Epidermal melanocyte (primary cell): ENCODE data around the gene NBR1.
A peak's percentile ranks its signal among the peaks of the same experiment; 100 is the strongest.
"Not testable (repeated sequence)": the region's sequence is repeated elsewhere in the genome, so short reads cannot be mapped to it uniquely, and the experiment has no call there.

Source experiments
- DNase-seq: peaks from one replicate; pipeline ENCODE4 v3.0.0; 2011; ENCODE audit warnings: low spot score; ENCODE audit not compliant: insufficient read length

Gene NBR1

GRCh38 chr17:43170766-43171585 lies at the start of gene NBR1:
Gene NBR1, plus strand, starts transcription at chr17:43171214. Its CDS starts 4,586 bp downstream, at chr17:43175800.
- DNase-seq: peak; percentile 90

GRCh38 chr17:43125133-43125966 lies 45.7 kb upstream of the NBR1 start, which contains the start of gene BRCA1:
Gene BRCA1, minus strand, starts transcription at chr17:43125364. Its CDS starts 1,268 bp downstream, at chr17:43124096.
- DNase-seq: peak; percentile 100

- no peak for DNase-seq
These were observed 44.8 kb upstream of the NBR1 start for GRCh38 chr17:43125967-43126910.

GRCh38 chr17:43126911-43127290 lies 44.1 kb upstream of the NBR1 start:
- no peak for DNase-seq

GRCh38 chr17:43127333-43127876 lies 43.6 kb upstream of the NBR1 start:
- not testable (repeated sequence) for DNase-seq

GRCh38 chr17:43129671-43130010 lies 41.4 kb upstream of the NBR1 start:
- no peak for DNase-seq

- DNase-seq: no peak
These were observed 38.9 kb upstream of the NBR1 start for GRCh38 chr17:43132117-43132516.

- not testable (repeated sequence) for DNase-seq
These were observed 37.6 kb upstream of the NBR1 start for GRCh38 chr17:43133439-43133838.

GRCh38 chr17:43134774-43135453 lies 36.1 kb upstream of the NBR1 start:
- DNase-seq: no peak

GRCh38 chr17:43135454-43135819 lies 35.6 kb upstream of the NBR1 start:
- no peak for DNase-seq

GRCh38 chr17:43136574-43136973 lies 34.4 kb upstream of the NBR1 start:
- not testable (repeated sequence) for DNase-seq

GRCh38 chr17:43138531-43138930 lies 32.5 kb upstream of the NBR1 start:
- DNase-seq: not testable (repeated sequence)

- no peak for DNase-seq
These were observed 30.4 kb upstream of the NBR1 start for GRCh38 chr17:43140396-43141332.

- DNase-seq: no peak
These were observed 28.9 kb upstream of the NBR1 start for GRCh38 chr17:43142153-43142552.

- no peak for DNase-seq
These were observed 27.8 kb upstream of the NBR1 start for GRCh38 chr17:43143201-43143600.

GRCh38 chr17:43146649-43147048 lies 24.4 kb upstream of the NBR1 start:
- no peak for DNase-seq

GRCh38 chr17:43151880-43152456 lies 19.0 kb upstream of the NBR1 start:
- no peak for DNase-seq

- DNase-seq: not testable (repeated sequence)
These were observed 17.7 kb upstream of the NBR1 start for GRCh38 chr17:43153197-43153835.
